Fibroblast of lung (primary cell): ENCODE measurements around the gene TADA2A. TPM values are rescaled to one million over a fixed set of nuclear protein-coding genes. Genes with fewer than 3 reads are reported as not detected.

Experiments used
- DNase-seq, 2 donors: peaks; one replicate each; pipeline versions ENCODE4 v3.0.0 to v3.0.0-alpha.2; 2010; ENCODE audit warnings: low read depth in 2 of 2
- H2AFZ ChIP-seq: 2 replicates; pipeline ENCODE4 v1.5.1; 2012; ENCODE audit warnings: low read length, control low read depth, inconsistent platforms
- H3K27ac ChIP-seq: 2 replicates; pipeline ENCODE4 v1.5.1; 2011; ENCODE audit warnings: low read length, control low read depth; ENCODE audit not compliant: insufficient read depth
- H3K27me3 ChIP-seq: 2 replicates; pipeline ENCODE4 v1.5.1; 2011; ENCODE audit warnings: mild to moderate bottlenecking, low read length; ENCODE audit not compliant: control insufficient read depth, insufficient read depth
- H3K36me3 ChIP-seq: 2 replicates; pipeline ENCODE4 v1.5.1; 2011; ENCODE audit warnings: low read length; ENCODE audit not compliant: control insufficient read depth, insufficient read depth
- H3K4me1 ChIP-seq: 2 replicates; pipeline ENCODE4 v1.5.1; 2011; ENCODE audit warnings: low read length; ENCODE audit not compliant: control insufficient read depth, insufficient read depth; ENCODE audit errors: extremely low read depth
- H3K4me2 ChIP-seq: 2 replicates; pipeline ENCODE4 v1.5.1; 2011; ENCODE audit warnings: low read length, control low read depth; ENCODE audit not compliant: insufficient read depth; ENCODE audit errors: extremely low read depth
- H3K4me3 ChIP-seq, 4 experiments: fragments of 200-600 bp in 1 of 4; sonication (generic) in 1 of 4; replicated peaks in 1 of 4; 2 replicates each; pipeline ENCODE4 v1.5.1; 2011 to 2016; ENCODE audit warnings: low read length in 4 of 4, low read depth in 3 of 4, mild to moderate bottlenecking in 3 of 4, control low read depth in 2 of 4, inconsistent platforms in 1 of 4, mixed read lengths in 1 of 4; ENCODE audit not compliant: insufficient read depth in 1 of 4; ENCODE audit errors: control extremely low read depth in 1 of 4
- H3K79me2 ChIP-seq: 2 replicates; pipeline ENCODE4 v1.5.1; 2012; ENCODE audit warnings: mild to moderate bottlenecking, low read length, inconsistent platforms; ENCODE audit not compliant: control insufficient read depth, insufficient read depth
- H3K9ac ChIP-seq: 2 replicates; pipeline ENCODE4 v1.5.1; 2011; ENCODE audit warnings: mild to moderate bottlenecking, low read length, control low read depth; ENCODE audit not compliant: insufficient read depth
- H3K9me3 ChIP-seq: 2 replicates; pipeline ENCODE4 v1.5.1; 2012; ENCODE audit warnings: low read depth, low read length; ENCODE audit not compliant: control insufficient read depth, insufficient read depth
- H4K20me1 ChIP-seq: 2 replicates; pipeline ENCODE4 v1.5.1; 2011; ENCODE audit warnings: low read length; ENCODE audit not compliant: control insufficient read depth, insufficient read depth; ENCODE audit errors: extremely low read depth
- CTCF ChIP-seq, 2 donors: IDR thresholded peaks in 1 of 2; conservative IDR thresholded peaks in 1 of 2; 1 replicate in 1 of 2; 2 replicates in 1 of 2; pipeline ENCODE4 v1.5.1; 2011 to 2012; ENCODE audit warnings: low read length in 2 of 2, control low read depth in 1 of 2, inconsistent platforms in 1 of 2, low read depth in 1 of 2, mild to moderate bottlenecking in 1 of 2
- EZH2 ChIP-seq: IDR thresholded peaks from 2 replicates; pipeline ENCODE4 v1.5.1; 2012; ENCODE audit warnings: low read length, control low read depth, mild to moderate bottlenecking; ENCODE audit errors: missing control alignments
- polyA plus RNA-seq, 2 donors: library from polyadenylated mRNA; depleted of rRNA in 1 of 2; stranded (reverse) in 1 of 2; unstranded in 1 of 2; fragments of >200 nt; gene quantifications; 2 replicates each; pipeline ENCODE4 v1.2.1, GENCODE V29; 2011 to 2012; ENCODE audit warnings: missing spikeins in 1 of 2
- total RNA-seq: library from RNA; depleted of rRNA; stranded (reverse); fragments of >200 nt; gene quantifications from 2 replicates; pipeline ENCODE4 v1.2.1, GENCODE V29; 2014

Gene TADA2A
- total and polyA plus RNA-seq, 2 donors (not counting 1 experiment from before 2014, with no cell fraction given) = 18.7 to 23.9 TPM

DNA sequence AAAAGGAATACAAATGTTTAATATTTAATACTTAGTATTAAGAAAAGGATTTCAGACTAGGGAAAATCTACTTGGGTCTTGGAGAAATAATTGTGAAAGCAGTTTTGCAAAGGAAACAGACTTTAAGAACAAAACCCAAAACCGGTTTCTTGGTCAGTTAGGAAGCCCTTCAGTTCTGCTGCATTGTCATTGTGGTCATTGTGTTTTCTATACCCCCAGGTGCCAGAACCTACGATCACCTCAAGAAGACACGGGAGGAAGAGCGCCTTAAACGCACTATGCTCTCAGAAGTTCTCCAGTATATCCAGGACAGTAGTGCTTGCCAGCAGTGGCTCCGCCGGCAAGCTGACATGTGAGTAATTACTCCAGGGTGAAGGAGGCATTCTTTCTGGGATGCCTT lies 63.5 kb downstream of the TADA2A start:
- TF ChIP-seq EZH2 (no peak), CTCF (conservative IDR thresholded peaks at IDR 0.05 in 1 of 2, IDR thresholded peaks at IDR 0.05 in 1 of 2; ENCODE audit: low read depth in 1 of 2, low read length in 2 of 2) (no peak)
- H3K79me2 ChIP-seq = no peaks in the 10 kb centered on the region
- peaks cover 6% of the 10 kb centered on the region for H3K36me3 ChIP-seq
- H3K9ac ChIP-seq = no peak overlapping the region
- H3K4me1 ChIP-seq = no peaks in the 10 kb centered on the region
- no peak overlapping the region for H3K27ac ChIP-seq
- no peaks in the 10 kb centered on the region for H3K9me3 ChIP-seq
- H4K20me1 ChIP-seq = no peaks in the 10 kb centered on the region
- no peak for DNase-seq
- H3K4me2 ChIP-seq = no peak overlapping the region
- no peak overlapping the region for H3K4me3 ChIP-seq
- H2AFZ ChIP-seq = no peak overlapping the region
- no peaks in the 10 kb centered on the region for H3K27me3 ChIP-seq

- no peaks in the 10 kb centered on the region for H3K9me3 ChIP-seq
- H2AFZ ChIP-seq = no peak overlapping the region
- no peaks in the 10 kb centered on the region for H4K20me1 ChIP-seq
- peaks cover 11% of the 10 kb centered on the region for H3K36me3 ChIP-seq
- no peaks in the 10 kb centered on the region for H3K79me2 ChIP-seq
- H3K4me3 ChIP-seq = no peak overlapping the region
- peaks cover 20% of the 10 kb centered on the region for H3K4me1 ChIP-seq
- no peak overlapping the region for H3K9ac ChIP-seq
- no peak for DNase-seq
- H3K4me2 ChIP-seq = no peak overlapping the region
- TF ChIP-seq EZH2 (no peak), CTCF (conservative IDR thresholded peaks at IDR 0.05 in 1 of 2, IDR thresholded peaks at IDR 0.05 in 1 of 2; ENCODE audit: low read depth in 1 of 2, low read length in 2 of 2) (no peak)
- H3K27ac ChIP-seq = peak overlapping the region; percentile 55
- H3K27me3 ChIP-seq = no peaks in the 10 kb centered on the region
Measured at GRCh38 chr17:37475731-37476420, 69.2 kb downstream of the TADA2A start.

- H3K79me2 ChIP-seq = no peaks in the 10 kb centered on the region
- H3K27ac ChIP-seq = peak overlapping the region; percentile 55
- no peaks in the 10 kb centered on the region for H4K20me1 ChIP-seq
- H3K9ac ChIP-seq = no peak overlapping the region
- TF ChIP-seq EZH2 (no peak), CTCF (conservative IDR thresholded peaks at IDR 0.05 in 1 of 2, IDR thresholded peaks at IDR 0.05 in 1 of 2; ENCODE audit: low read depth in 1 of 2, low read length in 2 of 2) (no peak)
- H3K4me1 ChIP-seq = peaks cover 23% of the 10 kb centered on the region
- H3K27me3 ChIP-seq = no peaks in the 10 kb centered on the region
- DNase-seq = peak; percentile 47 to 68
- H3K4me2 ChIP-seq = no peak overlapping the region
- no peaks in the 10 kb centered on the region for H3K9me3 ChIP-seq
- peaks cover 9% of the 10 kb centered on the region for H3K36me3 ChIP-seq
- no peak overlapping the region for H2AFZ ChIP-seq
- H3K4me3 ChIP-seq = no peak overlapping the region
Measured at GRCh38 chr17:37476431-37477120, 69.9 kb downstream of the TADA2A start.
